Measurements from ENCODE around the gene COL1A1. TPM values are rescaled to one million over a fixed set of nuclear protein-coding genes. Genes with fewer than 3 reads are reported as not detected.

COL1A1 gene
- total and polyA plus RNA-seq, 2 of the 13 experiments (the other 11 are each of a cell fraction or from before 2014, with no cell fraction given): 0.05 TPM; not detected in 1

DNA sequence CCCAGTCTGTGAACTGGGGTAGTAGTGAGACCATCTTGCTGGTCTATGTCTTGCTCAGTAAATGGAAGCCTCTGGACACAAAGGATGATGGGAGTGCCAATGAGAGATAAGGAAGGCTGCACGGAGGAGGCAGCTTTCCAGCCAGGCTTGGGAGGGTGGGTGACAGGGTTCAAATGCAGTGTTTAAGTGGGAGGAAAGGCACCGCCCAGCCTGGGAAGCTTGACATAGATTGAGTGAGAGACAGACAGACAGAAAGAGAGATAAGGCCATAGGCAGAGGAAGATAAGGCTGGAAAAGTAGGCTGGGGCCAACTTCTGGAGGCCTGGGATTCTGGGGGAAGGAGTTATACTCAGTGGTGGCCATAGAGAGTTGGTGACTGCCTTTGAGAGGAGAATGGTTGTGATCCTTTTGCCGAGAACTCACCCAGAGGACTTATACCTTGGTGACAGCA, 7.2 kb upstream of the COL1A1 start:
- ChIA-PET POLR2A (no interaction called here), CTCF (ENCODE audit: low intra/inter-chr PET ratio, low total read pairs) (no interaction called here)
- no peak overlapping the region; the same call in 1 of the 2 replicates for H3K4me2 ChIP-seq (ENCODE audit: low read depth, low read length)
- BruUV-seq (replicated peaks): no TSS peak
- intact Hi-C loops (cut with micrococcal nuclease; ENCODE audit: unreplicated experiment): no loop called here
- H3K27me3 ChIP-seq (ENCODE audit: control insufficient read depth in 1 of 2, insufficient read depth in 2 of 2, low read length in 2 of 2): peaks cover 3 to 71% of the 10 kb centered on the region in 2 experiments
- no peaks in the 10 kb centered on the region for H4K20me1 ChIP-seq (ENCODE audit: insufficient read depth, low read length)
- H3K4me3 ChIP-seq (replicated peaks in 1 of 3; ENCODE audit: insufficient read depth in 1 of 3, low read depth in 2 of 3, low read length in 3 of 3): no peak overlapping the region
- TF ChIP-seq ZNF143 (CRISPR knock-in tag; IDR thresholded peaks at IDR 0.05) (0 out of 2 replicates have a peak, but pooled peaks have one; percentile 13), KDM5A (IDR thresholded peaks at IDR 0.05; ENCODE audit: borderline replicate concordance, low read length) (no peak)
- DNase-seq (ENCODE audit: low spot score): no peak
- no peak for FAIRE-seq
- no peaks in the 10 kb centered on the region for H3K79me2 ChIP-seq (ENCODE audit: insufficient read depth, low read length)
- no peak overlapping the region for H3K27ac ChIP-seq (ENCODE audit: extremely low read length, insufficient read depth, low read length)
- no peak overlapping the region for H2AFZ ChIP-seq (ENCODE audit: low read length)
- WGBS (ENCODE audit: low lambda C conversion rate): 10% methylated on average over 3 of the region's 3 CpGs
- in situ Hi-C loops (cut with HindIII; ENCODE audit: extremely low pct_ligation_motif_present, low pct_unique_long_range_greater_than_20kb): loop anchor here (5.0 kb wide), 1 partner anchor 64 kb away; the partner anchor contains the start of gene TMEM92
- no peaks in the 10 kb centered on the region for H3K9me3 ChIP-seq (ENCODE audit: low read length)
- peaks cover 52% of the 10 kb centered on the region for H3K4me1 ChIP-seq (ENCODE audit: insufficient read depth, low read length)
- no peaks in the 10 kb centered on the region for H3K36me3 ChIP-seq (replicated peaks in 1 of 2; ENCODE audit: control insufficient read depth in 1 of 2, insufficient read depth in 2 of 2, low read length in 2 of 2)
- ATAC-seq: no peak
- H3K9ac ChIP-seq (ENCODE audit: insufficient read depth, low read depth, low read length): no peak overlapping the region

GRCh38 chr17:50207792-50208567, 6.5 kb upstream of the COL1A1 start:
- WGBS (ENCODE audit: low lambda C conversion rate): 23% methylated on average over 8 of the region's 8 CpGs
- H3K79me2 ChIP-seq (ENCODE audit: insufficient read depth, low read length): no peaks in the 10 kb centered on the region
- ChIA-PET POLR2A (no interaction called here), CTCF (ENCODE audit: low intra/inter-chr PET ratio, low total read pairs) (no interaction called here)
- DNase-seq (ENCODE audit: low spot score): no peak
- H3K27ac ChIP-seq (ENCODE audit: extremely low read length, insufficient read depth, low read length): no peak overlapping the region
- no peaks in the 10 kb centered on the region for H3K36me3 ChIP-seq (replicated peaks in 1 of 2; ENCODE audit: control insufficient read depth in 1 of 2, insufficient read depth in 2 of 2, low read length in 2 of 2)
- H2AFZ ChIP-seq (ENCODE audit: low read length): no peak overlapping the region
- H4K20me1 ChIP-seq (ENCODE audit: insufficient read depth, low read length): no peaks in the 10 kb centered on the region
- peaks cover 46% of the 10 kb centered on the region for H3K4me1 ChIP-seq (ENCODE audit: insufficient read depth, low read length)
- ATAC-seq: no peak
- H3K9me3 ChIP-seq (ENCODE audit: low read length): no peaks in the 10 kb centered on the region
- H3K4me3 ChIP-seq (replicated peaks in 1 of 3; ENCODE audit: insufficient read depth in 1 of 3, low read depth in 2 of 3, low read length in 3 of 3): no peak overlapping the region
- intact Hi-C loops (cut with micrococcal nuclease; ENCODE audit: unreplicated experiment): no loop called here
- H3K4me2 ChIP-seq (ENCODE audit: low read depth, low read length): no peak overlapping the region
- TF ChIP-seq, protein P1, sequence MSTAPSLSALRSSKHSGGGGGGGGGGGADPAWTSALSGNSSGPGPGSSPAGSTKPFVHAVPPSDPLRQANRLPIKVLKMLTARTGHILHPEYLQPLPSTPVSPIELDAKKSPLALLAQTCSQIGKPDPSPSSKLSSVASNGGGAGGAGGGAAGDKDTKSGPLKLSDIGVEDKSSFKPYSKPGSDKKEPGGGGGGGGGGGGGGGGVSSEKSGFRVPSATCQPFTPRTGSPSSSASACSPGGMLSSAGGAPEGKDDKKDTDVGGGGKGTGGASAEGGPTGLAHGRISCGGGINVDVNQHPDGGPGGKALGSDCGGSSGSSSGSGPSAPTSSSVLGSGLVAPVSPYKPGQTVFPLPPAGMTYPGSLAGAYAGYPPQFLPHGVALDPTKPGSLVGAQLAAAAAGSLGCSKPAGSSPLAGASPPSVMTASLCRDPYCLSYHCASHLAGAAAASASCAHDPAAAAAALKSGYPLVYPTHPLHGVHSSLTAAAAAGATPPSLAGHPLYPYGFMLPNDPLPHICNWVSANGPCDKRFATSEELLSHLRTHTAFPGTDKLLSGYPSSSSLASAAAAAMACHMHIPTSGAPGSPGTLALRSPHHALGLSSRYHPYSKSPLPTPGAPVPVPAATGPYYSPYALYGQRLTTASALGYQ (CRISPR knock-in tag; IDR thresholded peaks at IDR 0.05): no peak
- TF ChIP-seq RFX1 (IDR thresholded peaks at IDR 0.05) (no peak), PATZ1 (CRISPR knock-in tag; IDR thresholded peaks at IDR 0.05) (no peak), ZNF674 (CRISPR knock-in tag; IDR thresholded peaks at IDR 0.05; ENCODE audit: low read depth) (no peak)
- TF ChIP-seq, protein P2, sequence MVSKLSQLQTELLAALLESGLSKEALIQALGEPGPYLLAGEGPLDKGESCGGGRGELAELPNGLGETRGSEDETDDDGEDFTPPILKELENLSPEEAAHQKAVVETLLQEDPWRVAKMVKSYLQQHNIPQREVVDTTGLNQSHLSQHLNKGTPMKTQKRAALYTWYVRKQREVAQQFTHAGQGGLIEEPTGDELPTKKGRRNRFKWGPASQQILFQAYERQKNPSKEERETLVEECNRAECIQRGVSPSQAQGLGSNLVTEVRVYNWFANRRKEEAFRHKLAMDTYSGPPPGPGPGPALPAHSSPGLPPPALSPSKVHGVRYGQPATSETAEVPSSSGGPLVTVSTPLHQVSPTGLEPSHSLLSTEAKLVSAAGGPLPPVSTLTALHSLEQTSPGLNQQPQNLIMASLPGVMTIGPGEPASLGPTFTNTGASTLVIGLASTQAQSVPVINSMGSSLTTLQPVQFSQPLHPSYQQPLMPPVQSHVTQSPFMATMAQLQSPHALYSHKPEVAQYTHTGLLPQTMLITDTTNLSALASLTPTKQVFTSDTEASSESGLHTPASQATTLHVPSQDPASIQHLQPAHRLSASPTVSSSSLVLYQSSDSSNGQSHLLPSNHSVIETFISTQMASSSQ (IDR thresholded peaks at IDR 0.05; ENCODE audit: low read depth): no peak
- TF ChIP-seq, protein P2 (CRISPR knock-in tag; IDR thresholded peaks at IDR 0.05; ENCODE audit: borderline replicate concordance): no peak
- in situ Hi-C loops (cut with HindIII; ENCODE audit: extremely low pct_ligation_motif_present, low pct_unique_long_range_greater_than_20kb): loop anchor here (5.0 kb wide), 1 partner anchor 64 kb away; the partner anchor contains the start of gene TMEM92
- BruUV-seq (replicated peaks): no TSS peak
- no peak for FAIRE-seq
- no peak overlapping the region for H3K9ac ChIP-seq (ENCODE audit: insufficient read depth, low read depth, low read length)
- peaks cover 5 to 78% of the 10 kb centered on the region in 2 experiments for H3K27me3 ChIP-seq (ENCODE audit: control insufficient read depth in 1 of 2, insufficient read depth in 2 of 2, low read length in 2 of 2)
